Measurements from ENCODE around the gene SLC6A1. TPM values are rescaled to one million over a fixed set of nuclear protein-coding genes. Genes with fewer than 3 reads are reported as not detected.

Gene SLC6A1
- total RNA-seq, 1 experiment from 2014 or later: 0.11 TPM

GRCh38 chr3:10993729-10994065 is 1.1 kb downstream of the SLC6A1 start:
- no peak for DNase-seq (ENCODE audit: low read depth)

GRCh38 chr3:10994306-10994705 is 1.8 kb downstream of the SLC6A1 start:
- no peak for DNase-seq (ENCODE audit: low read depth)

- no peak for DNase-seq (ENCODE audit: low read depth)
These were observed 3.3 kb downstream of the SLC6A1 start for GRCh38 chr3:10995871-10996270.

- DNase-seq (ENCODE audit: low read depth): no peak
These were observed 3.9 kb downstream of the SLC6A1 start for GRCh38 chr3:10996345-10997013.

GRCh38 chr3:10997196-10997595 is 4.6 kb downstream of the SLC6A1 start:
- DNase-seq (ENCODE audit: low read depth): no peak

GRCh38 chr3:10998542-10998941 is 6.0 kb downstream of the SLC6A1 start:
- DNase-seq (ENCODE audit: low read depth): no peak

GRCh38 chr3:10999221-11000107 is 6.9 kb downstream of the SLC6A1 start:
- DNase-seq (ENCODE audit: low read depth): no peak

GRCh38 chr3:11000528-11000927 is 8.0 kb downstream of the SLC6A1 start:
- no peak for DNase-seq (ENCODE audit: low read depth)

GRCh38 chr3:11001020-11001657 is 8.6 kb downstream of the SLC6A1 start:
- DNase-seq (ENCODE audit: low read depth): no peak

- DNase-seq (ENCODE audit: low read depth): no peak
These were observed 9.1 kb downstream of the SLC6A1 start for GRCh38 chr3:11001658-11002021.

- no peak for DNase-seq (ENCODE audit: low read depth)
These were observed 9.8 kb downstream of the SLC6A1 start for GRCh38 chr3:11002371-11002807.

- no peak for DNase-seq (ENCODE audit: low read depth)
These were observed 12.0 kb downstream of the SLC6A1 start for GRCh38 chr3:11004563-11004962.

GRCh38 chr3:11005686-11006256 is 13.2 kb downstream of the SLC6A1 start:
- no peak for DNase-seq (ENCODE audit: low read depth)

GRCh38 chr3:11006986-11007933 is 14.7 kb downstream of the SLC6A1 start:
- DNase-seq (ENCODE audit: low read depth): no peak

- no peak for DNase-seq (ENCODE audit: low read depth)
These were observed 17.4 kb downstream of the SLC6A1 start for GRCh38 chr3:11009898-11010297.

- DNase-seq (ENCODE audit: low read depth): no peak
These were observed 18.0 kb downstream of the SLC6A1 start for GRCh38 chr3:11010426-11011165.

- no peak for DNase-seq (ENCODE audit: low read depth)
These were observed 21.7 kb downstream of the SLC6A1 start for GRCh38 chr3:11014253-11014652.

- DNase-seq (ENCODE audit: low read depth): no peak
These were observed 22.2 kb downstream of the SLC6A1 start for GRCh38 chr3:11014752-11015151.

GRCh38 chr3:11015369-11015768 is 22.8 kb downstream of the SLC6A1 start:
- no peak for DNase-seq (ENCODE audit: low read depth)

GRCh38 chr3:11016727-11017126 is 24.2 kb downstream of the SLC6A1 start:
- no peak for DNase-seq (ENCODE audit: low read depth)

Data from Daoy (cell line).